Measurements from ENCODE around the gene GLE1.
A peak's percentile ranks its signal among the peaks of the same experiment; 100 is the strongest.

The GLE1 gene

DNA sequence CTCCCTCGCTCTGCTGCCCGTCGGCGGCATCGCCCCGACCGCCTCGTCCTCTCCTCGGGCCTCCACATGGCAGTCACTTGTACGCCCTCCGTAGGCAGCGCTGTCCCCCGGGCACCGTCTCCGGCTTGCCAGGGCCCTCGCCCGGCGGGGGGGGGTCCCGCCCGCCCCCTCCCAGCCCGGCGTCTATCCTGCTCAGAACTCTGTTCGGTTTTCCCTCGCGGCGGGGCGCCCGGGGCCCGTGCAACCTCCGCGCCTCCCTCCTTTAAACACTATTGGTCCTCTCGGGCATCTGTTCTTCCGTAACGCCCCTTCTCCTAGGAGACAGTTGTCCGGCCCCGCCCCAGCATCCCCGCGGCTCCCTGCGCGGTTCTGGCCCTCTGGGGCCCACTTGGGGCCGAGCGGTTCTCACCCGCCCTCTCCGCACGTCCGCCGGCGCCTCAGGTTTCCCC is 47.9 kb upstream of the GLE1 start:
- Histone ChIP-seq H3K36me3 (ENCODE audit: control insufficient read depth in 1 of 2, insufficient read depth in 2 of 2, low read depth in 1 of 2, low read length in 2 of 2) (peaks cover 16 to 23% of the 10 kb centered on the region in 2 experiments), H2AFZ (ENCODE audit: low read depth, low read length) (peak overlapping the region; percentile 92), H3K4me3 (ENCODE audit: insufficient read depth in 1 of 2, low read depth in 1 of 2, low read length in 2 of 2) (peak overlapping the region; percentile 89 to 90), H3K4me2 (ENCODE audit: low read length, poor library complexity, severe bottlenecking) (peak overlapping the region; percentile 97), H3K14ac (ENCODE audit: low read length in 2 of 2) (peak overlapping the region; percentile 25 to 68), H3K9ac (ENCODE audit: low read length) (peak overlapping the region; percentile 91), H4K91ac (ENCODE audit: low read length) (no peak overlapping the region), H2BK15ac (ENCODE audit: low read depth, poor library complexity, severe bottlenecking) (peak overlapping the region; percentile 78), H3K9me3 (ENCODE audit: control insufficient read depth, low read length) (no peaks in the 10 kb centered on the region), H2BK120ac (ENCODE audit: low read depth, low read length) (no peak overlapping the region), H2AK5ac (ENCODE audit: low read length, severe bottlenecking) (no peak overlapping the region), H3K27ac (ENCODE audit: low read length, poor library complexity, severe bottlenecking) (peak overlapping the region; percentile 48), H3K18ac (ENCODE audit: low read depth in 1 of 2, low read length in 2 of 2) (peak overlapping the region; percentile 55 to 71), H3K27me3 (ENCODE audit: control insufficient read depth in 1 of 2, insufficient read depth in 1 of 2, low read length in 2 of 2) (peaks cover 6 to 8% of the 10 kb centered on the region in 2 experiments), H3K4me1 (ENCODE audit: control insufficient read depth, insufficient read depth, low read depth, low read length) (peaks cover 12% of the 10 kb centered on the region), H2BK12ac (ENCODE audit: low read length in 2 of 2) (peak overlapping the region in 1 of 2 experiments; percentile 29), H3K79me1 (replicated peaks; ENCODE audit: low read length, poor library complexity, severe bottlenecking) (peaks cover 29% of the 10 kb centered on the region), H2BK5ac (ENCODE audit: low read depth, low read length, poor library complexity, severe bottlenecking) (no peak overlapping the region), H3K4ac (ENCODE audit: low read depth in 1 of 2, low read length in 2 of 2) (peak overlapping the region; percentile 60 to 73), H3K23ac (ENCODE audit: low read length in 2 of 2) (peak overlapping the region in 1 of 2 experiments; percentile 46), H4K8ac (ENCODE audit: low read length) (peak overlapping the region; percentile 63)
- DNase-seq: peak; percentile 84
- WGBS: under 1% methylated on average over 48 of the region's 48 CpGs

DNA sequence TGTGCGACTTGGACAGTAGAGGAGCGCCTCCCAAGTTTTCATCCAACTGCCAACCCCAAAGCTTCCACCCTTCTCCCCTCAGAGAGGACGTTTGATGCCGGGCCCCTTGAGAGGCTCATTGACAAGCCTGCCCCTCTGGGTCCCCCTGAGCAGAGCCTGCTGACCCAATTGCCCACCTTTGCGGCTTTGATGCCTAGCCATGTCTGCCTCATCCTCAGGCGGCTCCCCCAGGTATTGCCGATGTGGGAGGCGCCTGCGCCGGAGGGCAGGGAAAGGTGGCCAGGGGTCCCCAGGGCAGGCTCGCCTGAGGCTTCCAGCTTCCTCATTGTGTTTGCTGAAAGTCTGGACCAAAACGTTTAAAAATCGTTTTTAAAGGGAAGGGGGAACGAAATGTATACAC is 47.3 kb upstream of the GLE1 start:
- Histone ChIP-seq H3K36me3 (ENCODE audit: control insufficient read depth in 1 of 2, insufficient read depth in 2 of 2, low read depth in 1 of 2, low read length in 2 of 2) (peaks cover 18 to 26% of the 10 kb centered on the region in 2 experiments), H4K8ac (ENCODE audit: low read length) (peak overlapping the region; percentile 12), H3K4me2 (ENCODE audit: low read length, poor library complexity, severe bottlenecking) (peak overlapping the region; percentile 97), H2BK12ac (ENCODE audit: low read length in 2 of 2) (no peak overlapping the region), H3K23ac (ENCODE audit: low read length in 2 of 2) (no peak overlapping the region), H3K4me1 (ENCODE audit: control insufficient read depth, insufficient read depth, low read depth, low read length) (peaks cover 12% of the 10 kb centered on the region), H3K4me3 (ENCODE audit: insufficient read depth in 1 of 2, low read depth in 1 of 2, low read length in 2 of 2) (peak overlapping the region; percentile 89 to 90), H2BK15ac (ENCODE audit: low read depth, poor library complexity, severe bottlenecking) (no peak overlapping the region), H3K4ac (ENCODE audit: low read depth in 1 of 2, low read length in 2 of 2) (peak overlapping the region in 1 of 2 experiments; percentile 33), H3K79me1 (replicated peaks; ENCODE audit: low read length, poor library complexity, severe bottlenecking) (peaks cover 29% of the 10 kb centered on the region), H3K9ac (ENCODE audit: low read length) (peak overlapping the region; percentile 91), H2BK120ac (ENCODE audit: low read depth, low read length) (no peak overlapping the region), H2AK5ac (ENCODE audit: low read length, severe bottlenecking) (no peak overlapping the region), H2BK5ac (ENCODE audit: low read depth, low read length, poor library complexity, severe bottlenecking) (no peak overlapping the region), H4K91ac (ENCODE audit: low read length) (no peak overlapping the region), H3K14ac (ENCODE audit: low read length in 2 of 2) (no peak overlapping the region), H3K27me3 (ENCODE audit: control insufficient read depth in 1 of 2, insufficient read depth in 1 of 2, low read length in 2 of 2) (peaks cover 1 to 2% of the 10 kb centered on the region in 2 experiments), H3K9me3 (ENCODE audit: control insufficient read depth, low read length) (no peaks in the 10 kb centered on the region), H2AFZ (ENCODE audit: low read depth, low read length) (no peak overlapping the region), H3K18ac (ENCODE audit: low read depth in 1 of 2, low read length in 2 of 2) (no peak overlapping the region), H3K27ac (ENCODE audit: low read length, poor library complexity, severe bottlenecking) (no peak overlapping the region)
- DNase-seq: no peak
- 66% methylated on average over 10 of the region's 14 CpGs for WGBS

DNA sequence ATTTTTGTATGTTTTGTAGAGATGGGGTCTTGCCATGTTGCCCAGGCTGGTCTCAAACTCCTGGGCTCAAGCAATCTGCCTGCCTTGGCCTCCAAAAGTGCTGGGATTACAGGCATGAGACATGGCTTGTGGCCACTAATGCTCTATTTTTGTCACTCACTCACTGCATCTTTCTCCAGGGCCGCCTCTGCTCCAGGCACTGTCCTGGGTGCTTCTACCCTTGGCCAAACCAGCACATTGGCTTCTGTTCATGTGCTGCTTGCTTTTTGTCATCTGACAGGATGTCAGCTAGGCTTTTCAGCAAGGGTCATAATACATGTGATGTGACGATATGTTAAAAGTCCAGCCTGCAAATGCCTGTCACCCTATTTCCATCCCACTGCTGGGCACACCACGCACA is 45.5 kb upstream of the GLE1 start:
- DNase-seq: no peak
- no peak overlapping the region for H2AK5ac ChIP-seq (ENCODE audit: low read length, severe bottlenecking)
- H4K91ac ChIP-seq (ENCODE audit: low read length): peak overlapping the region; percentile 20
- peaks cover 28 to 37% of the 10 kb centered on the region in 2 experiments for H3K36me3 ChIP-seq (ENCODE audit: control insufficient read depth in 1 of 2, insufficient read depth in 2 of 2, low read depth in 1 of 2, low read length in 2 of 2)
- peaks cover 30% of the 10 kb centered on the region for H3K79me1 ChIP-seq (replicated peaks; ENCODE audit: low read length, poor library complexity, severe bottlenecking)
- H3K27ac ChIP-seq (ENCODE audit: low read length, poor library complexity, severe bottlenecking): no peak overlapping the region
- H4K8ac ChIP-seq (ENCODE audit: low read length): no peak overlapping the region
- no peak overlapping the region for H3K14ac ChIP-seq (ENCODE audit: low read length in 2 of 2)
- no peak overlapping the region for H3K4ac ChIP-seq (ENCODE audit: low read depth in 1 of 2, low read length in 2 of 2)
- no peak overlapping the region for H3K4me3 ChIP-seq (ENCODE audit: insufficient read depth in 1 of 2, low read depth in 1 of 2, low read length in 2 of 2)
- no peak overlapping the region for H3K23ac ChIP-seq (ENCODE audit: low read length in 2 of 2)
- no peak overlapping the region for H3K9ac ChIP-seq (ENCODE audit: low read length)
- H2AFZ ChIP-seq (ENCODE audit: low read depth, low read length): no peak overlapping the region
- H2BK120ac ChIP-seq (ENCODE audit: low read depth, low read length): no peak overlapping the region
- no peak overlapping the region for H3K4me2 ChIP-seq (ENCODE audit: low read length, poor library complexity, severe bottlenecking)
- H3K9me3 ChIP-seq (ENCODE audit: control insufficient read depth, low read length): no peaks in the 10 kb centered on the region
- WGBS: 93% methylated on average over 3 of the region's 3 CpGs
- no peak overlapping the region for H2BK12ac ChIP-seq (ENCODE audit: low read length in 2 of 2)
- H3K4me1 ChIP-seq (ENCODE audit: control insufficient read depth, insufficient read depth, low read depth, low read length): peaks cover 12% of the 10 kb centered on the region
- H2BK5ac ChIP-seq (ENCODE audit: low read depth, low read length, poor library complexity, severe bottlenecking): no peak overlapping the region
- no peak overlapping the region for H3K18ac ChIP-seq (ENCODE audit: low read depth in 1 of 2, low read length in 2 of 2)
- H2BK15ac ChIP-seq (ENCODE audit: low read depth, poor library complexity, severe bottlenecking): no peak overlapping the region
- H3K27me3 ChIP-seq (ENCODE audit: control insufficient read depth in 1 of 2, insufficient read depth in 1 of 2, low read length in 2 of 2): no peaks in the 10 kb centered on the region

DNA sequence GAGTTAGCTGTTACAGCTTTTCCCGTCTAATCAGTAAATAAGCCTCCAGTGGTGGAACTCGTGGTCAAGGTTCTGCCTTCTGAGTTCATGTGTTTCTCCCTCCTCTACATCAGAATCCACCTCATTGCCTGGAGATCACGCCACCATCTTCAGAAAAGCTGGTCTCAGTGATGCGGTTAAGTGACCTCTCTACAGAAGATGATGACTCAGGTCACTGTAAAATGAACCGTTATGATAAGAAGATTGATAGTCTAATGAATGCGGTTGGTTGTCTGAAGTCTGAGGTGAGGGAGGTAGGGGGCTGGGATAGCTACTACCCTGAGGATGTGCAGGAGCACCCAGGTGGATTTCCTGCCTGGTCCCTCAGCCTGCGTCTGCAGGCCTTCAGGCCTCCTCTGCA is 35.4 kb upstream of the GLE1 start:
- Histone ChIP-seq H4K91ac (ENCODE audit: low read length) (no peak overlapping the region), H2BK15ac (ENCODE audit: low read depth, poor library complexity, severe bottlenecking) (no peak overlapping the region), H4K8ac (ENCODE audit: low read length) (no peak overlapping the region), H2BK5ac (ENCODE audit: low read depth, low read length, poor library complexity, severe bottlenecking) (no peak overlapping the region), H3K14ac (ENCODE audit: low read length in 2 of 2) (no peak overlapping the region), H3K4me2 (ENCODE audit: low read length, poor library complexity, severe bottlenecking) (no peak overlapping the region), H3K79me1 (replicated peaks; ENCODE audit: low read length, poor library complexity, severe bottlenecking) (peaks cover 11% of the 10 kb centered on the region), H3K4me1 (ENCODE audit: control insufficient read depth, insufficient read depth, low read depth, low read length) (no peaks in the 10 kb centered on the region), H3K36me3 (ENCODE audit: control insufficient read depth in 1 of 2, insufficient read depth in 2 of 2, low read depth in 1 of 2, low read length in 2 of 2) (peaks cover 39 to 48% of the 10 kb centered on the region in 2 experiments), H2BK120ac (ENCODE audit: low read depth, low read length) (no peak overlapping the region), H2BK12ac (ENCODE audit: low read length in 2 of 2) (no peak overlapping the region), H3K27ac (ENCODE audit: low read length, poor library complexity, severe bottlenecking) (no peak overlapping the region), H3K9me3 (ENCODE audit: control insufficient read depth, low read length) (no peaks in the 10 kb centered on the region), H2AFZ (ENCODE audit: low read depth, low read length) (no peak overlapping the region), H3K27me3 (ENCODE audit: control insufficient read depth in 1 of 2, insufficient read depth in 1 of 2, low read length in 2 of 2) (no peaks in the 10 kb centered on the region), H3K4me3 (ENCODE audit: insufficient read depth in 1 of 2, low read depth in 1 of 2, low read length in 2 of 2) (no peak overlapping the region), H3K4ac (ENCODE audit: low read depth in 1 of 2, low read length in 2 of 2) (no peak overlapping the region), H3K18ac (ENCODE audit: low read depth in 1 of 2, low read length in 2 of 2) (no peak overlapping the region), H3K23ac (ENCODE audit: low read length in 2 of 2) (no peak overlapping the region), H3K9ac (ENCODE audit: low read length) (no peak overlapping the region), H2AK5ac (ENCODE audit: low read length, severe bottlenecking) (no peak overlapping the region)
- whole genome bisulfite sequencing: 94% methylated on average over 7 of the region's 7 CpGs
- no peak for DNase-seq

All from mesenchymal stem cell (in vitro differentiated cells and primary cell).